ENCODE results near the gene RAVER2.
"Not testable (repeated sequence)": the region's sequence is repeated elsewhere in the genome, so short reads cannot be mapped to it uniquely, and the experiment has no call there.

The RAVER2 gene

GRCh38 chr1:64744492-64745180 is at the start of gene RAVER2:
Gene RAVER2 (plus strand): TSS chr1:64745075. CDS start chr1:64745173, 98 bp downstream.
- DNase-seq (ENCODE audit: low spot score): peak; percentile 57

GRCh38 chr1:64696879-64697278 is 48.0 kb upstream of the RAVER2 start:
- DNase-seq (ENCODE audit: low spot score): no peak

- DNase-seq (ENCODE audit: low spot score): no peak
Measured at GRCh38 chr1:64699327-64699726, 45.5 kb upstream of the RAVER2 start.

GRCh38 chr1:64701071-64701470 is 43.8 kb upstream of the RAVER2 start:
- DNase-seq (ENCODE audit: low spot score): no peak

GRCh38 chr1:64701886-64702285 is 43.0 kb upstream of the RAVER2 start:
- DNase-seq (ENCODE audit: low spot score): no peak

GRCh38 chr1:64702670-64703069 is 42.2 kb upstream of the RAVER2 start:
- DNase-seq (ENCODE audit: low spot score): not testable (repeated sequence)

GRCh38 chr1:64703600-64703999 is 41.3 kb upstream of the RAVER2 start:
- DNase-seq (ENCODE audit: low spot score): no peak

- no peak for DNase-seq (ENCODE audit: low spot score)
Measured at GRCh38 chr1:64705591-64705990, 39.3 kb upstream of the RAVER2 start.

GRCh38 chr1:64711266-64711665 is 33.6 kb upstream of the RAVER2 start:
- DNase-seq (ENCODE audit: low spot score): no peak

GRCh38 chr1:64712049-64712448 is 32.8 kb upstream of the RAVER2 start:
- no peak for DNase-seq (ENCODE audit: low spot score)

- DNase-seq (ENCODE audit: low spot score): no peak
Measured at GRCh38 chr1:64715186-64715585, 29.7 kb upstream of the RAVER2 start.

- DNase-seq (ENCODE audit: low spot score): no peak
Measured at GRCh38 chr1:64721135-64721534, 23.7 kb upstream of the RAVER2 start.

GRCh38 chr1:64721576-64722145 is 23.2 kb upstream of the RAVER2 start:
- no peak for DNase-seq (ENCODE audit: low spot score)

- DNase-seq (ENCODE audit: low spot score): no peak
Measured at GRCh38 chr1:64727861-64728260, 17.0 kb upstream of the RAVER2 start.

- DNase-seq (ENCODE audit: low spot score): peak; percentile 62
Measured at GRCh38 chr1:64733581-64734286, 11.1 kb upstream of the RAVER2 start.

GRCh38 chr1:64734287-64734652 is 10.6 kb upstream of the RAVER2 start:
- DNase-seq (ENCODE audit: low spot score): no peak

- not testable (repeated sequence) for DNase-seq (ENCODE audit: low spot score)
Measured at GRCh38 chr1:64740687-64741086, 4.2 kb upstream of the RAVER2 start.

- no peak for DNase-seq (ENCODE audit: low spot score)
Measured at GRCh38 chr1:64743954-64744491, 852 bp upstream of the RAVER2 start.

- peak; percentile 25 for DNase-seq (ENCODE audit: low spot score)
Measured at GRCh38 chr1:64745181-64745985, 508 bp downstream of the RAVER2 start.

GRCh38 chr1:64745986-64746940 is 1.4 kb downstream of the RAVER2 start:
- DNase-seq (ENCODE audit: low spot score): no peak

GRCh38 chr1:64748222-64748621 is 3.3 kb downstream of the RAVER2 start:
- DNase-seq (ENCODE audit: low spot score): no peak
